Measurements from ENCODE around the gene RNU6-1.

Gene RNU6-1

DNA sequence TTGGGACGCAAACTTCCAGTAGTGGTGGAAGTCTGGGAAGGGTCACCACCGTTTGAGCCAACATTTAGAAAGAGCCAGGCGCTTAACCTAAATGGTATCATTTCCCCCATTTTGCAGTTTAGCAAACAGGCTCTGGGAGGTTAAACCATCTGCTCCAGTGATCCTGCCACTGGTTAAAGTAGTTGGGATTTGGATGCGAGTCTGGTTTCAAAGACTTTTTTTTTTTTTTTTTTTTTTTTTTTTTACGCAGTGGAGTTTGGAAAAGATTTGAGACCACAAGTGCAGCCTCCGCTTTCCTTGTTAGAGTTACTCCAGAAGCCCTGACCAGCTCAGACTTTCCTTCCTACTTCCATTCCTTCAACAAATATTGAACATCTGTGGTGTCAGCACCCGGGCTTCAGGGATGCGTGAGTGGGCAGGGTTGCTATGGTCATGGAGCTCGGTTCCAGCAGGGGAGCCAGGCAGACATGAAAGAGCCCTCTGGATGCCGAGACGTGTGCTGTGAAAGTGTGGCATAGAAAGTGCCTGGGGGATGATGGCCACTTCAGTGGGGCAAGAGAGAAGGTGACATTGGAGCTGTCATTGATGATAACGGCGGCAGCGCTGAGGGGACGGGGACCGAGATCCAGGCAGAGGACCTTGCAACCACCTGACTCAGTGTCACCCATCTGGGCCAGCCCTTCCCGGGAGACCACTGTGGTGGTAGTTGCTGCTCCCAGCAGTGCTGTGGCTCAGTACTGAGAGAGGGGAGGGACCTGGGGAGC lies 1.1 kb upstream of the RNU6-1 start:
- Histone ChIP-seq H3K27ac (replicated peaks) (peak overlapping the region; percentile 95), H3K27me3 (ENCODE audit: insufficient read depth, poor library complexity, severe bottlenecking) (no peaks in the 10 kb centered on the region), H3K4me3 (replicated peaks; ENCODE audit: insufficient read depth, low read length) (peak overlapping the region; percentile 72)
- DNase-seq (ENCODE audit: low read depth in 1 of 2, low spot score in 1 of 2): no peak
- no peak for TF ChIP-seq REST (IDR thresholded peaks at IDR 0.05; ENCODE audit: insufficient replicate concordance, low read depth)
- no peak for TF ChIP-seq POLR2AphosphoS5 (IDR thresholded peaks at IDR 0.05; ENCODE audit: low read depth)
- TF ChIP-seq SPI1 (IDR thresholded peaks at IDR 0.05; ENCODE audit: borderline replicate concordance, low read depth): no peak
- TF ChIP-seq GABPA (IDR thresholded peaks at IDR 0.05; ENCODE audit: low read depth): no peak
- TF ChIP-seq, protein P1, sequence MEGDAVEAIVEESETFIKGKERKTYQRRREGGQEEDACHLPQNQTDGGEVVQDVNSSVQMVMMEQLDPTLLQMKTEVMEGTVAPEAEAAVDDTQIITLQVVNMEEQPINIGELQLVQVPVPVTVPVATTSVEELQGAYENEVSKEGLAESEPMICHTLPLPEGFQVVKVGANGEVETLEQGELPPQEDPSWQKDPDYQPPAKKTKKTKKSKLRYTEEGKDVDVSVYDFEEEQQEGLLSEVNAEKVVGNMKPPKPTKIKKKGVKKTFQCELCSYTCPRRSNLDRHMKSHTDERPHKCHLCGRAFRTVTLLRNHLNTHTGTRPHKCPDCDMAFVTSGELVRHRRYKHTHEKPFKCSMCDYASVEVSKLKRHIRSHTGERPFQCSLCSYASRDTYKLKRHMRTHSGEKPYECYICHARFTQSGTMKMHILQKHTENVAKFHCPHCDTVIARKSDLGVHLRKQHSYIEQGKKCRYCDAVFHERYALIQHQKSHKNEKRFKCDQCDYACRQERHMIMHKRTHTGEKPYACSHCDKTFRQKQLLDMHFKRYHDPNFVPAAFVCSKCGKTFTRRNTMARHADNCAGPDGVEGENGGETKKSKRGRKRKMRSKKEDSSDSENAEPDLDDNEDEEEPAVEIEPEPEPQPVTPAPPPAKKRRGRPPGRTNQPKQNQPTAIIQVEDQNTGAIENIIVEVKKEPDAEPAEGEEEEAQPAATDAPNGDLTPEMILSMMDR (IDR thresholded peaks at IDR 0.05; ENCODE audit: insufficient read depth, low read length): no peak

DNA sequence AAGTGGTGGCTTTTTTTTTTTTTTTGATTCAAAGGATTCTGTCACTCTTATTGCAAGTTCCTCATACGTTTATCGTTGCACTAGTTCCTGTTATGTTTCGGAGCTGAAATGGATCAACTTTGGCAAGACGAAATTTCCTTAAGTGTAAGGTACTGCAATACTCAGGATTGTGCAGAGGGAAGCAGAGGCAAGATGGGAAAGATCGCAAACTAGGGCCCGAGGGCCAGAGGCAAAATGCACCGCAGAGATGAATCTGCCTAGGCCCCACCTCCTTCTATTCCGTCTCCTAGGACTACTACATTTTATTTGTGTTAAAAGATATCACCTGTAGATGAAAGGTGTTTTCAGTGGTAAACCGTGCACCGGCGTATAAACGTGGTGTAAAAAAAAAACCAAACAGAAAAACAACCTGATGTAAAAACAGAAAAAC lies 331 bp downstream of the RNU6-1 start:
- DNase-seq (ENCODE audit: low read depth in 1 of 2, low spot score in 1 of 2): peak; percentile 53 to 82
- H3K4me3 ChIP-seq (replicated peaks; ENCODE audit: insufficient read depth, low read length): peak overlapping the region; percentile 52

GRCh38 chr15:67838789-67839332 lies 984 bp downstream of the RNU6-1 start:
- Histone ChIP-seq H3K4me3 (replicated peaks; ENCODE audit: insufficient read depth, low read length) (peak overlapping the region; percentile 52), H3K27me3 (ENCODE audit: insufficient read depth, poor library complexity, severe bottlenecking) (no peaks in the 10 kb centered on the region), H3K27ac (replicated peaks) (peak overlapping the region; percentile 95)
- peak; percentile 68 to 79 for DNase-seq (ENCODE audit: low read depth in 1 of 2, low spot score in 1 of 2)
- TF ChIP-seq, protein P1 (IDR thresholded peaks at IDR 0.05; ENCODE audit: insufficient read depth, low read length): no peak
- TF ChIP-seq POLR2AphosphoS5 (IDR thresholded peaks at IDR 0.05; ENCODE audit: low read depth): peak; percentile 53
- no peak for TF ChIP-seq SPI1 (IDR thresholded peaks at IDR 0.05; ENCODE audit: borderline replicate concordance, low read depth)
- peak; percentile 60 for TF ChIP-seq REST (IDR thresholded peaks at IDR 0.05; ENCODE audit: insufficient replicate concordance, low read depth)
- TF ChIP-seq GABPA (IDR thresholded peaks at IDR 0.05; ENCODE audit: low read depth): no peak

More for the DNA sequence above, 331 bp downstream of the RNU6-1 start:
- Histone ChIP-seq H3K27ac (replicated peaks) (peak overlapping the region; percentile 95), H3K27me3 (ENCODE audit: insufficient read depth, poor library complexity, severe bottlenecking) (no peaks in the 10 kb centered on the region)
- TF ChIP-seq SPI1 (IDR thresholded peaks at IDR 0.05; ENCODE audit: borderline replicate concordance, low read depth) (peak; percentile 11; the same call in 1 of the 2 replicates), REST (IDR thresholded peaks at IDR 0.05; ENCODE audit: insufficient replicate concordance, low read depth) (no peak), GABPA (IDR thresholded peaks at IDR 0.05; ENCODE audit: low read depth) (no peak), POLR2AphosphoS5 (IDR thresholded peaks at IDR 0.05; ENCODE audit: low read depth) (no peak)
